Fibroblast of lung (primary cell): ENCODE data around the gene NHS.

ENCODE experiments used
- CTCF ChIP-seq, 2 donors: IDR thresholded peaks in 1 of 2; conservative IDR thresholded peaks in 1 of 2; 1 replicate in 1 of 2; 2 replicates in 1 of 2; pipeline ENCODE4 v1.5.1; 2011 to 2012; ENCODE audit warnings: low read length in 2 of 2, control low read depth in 1 of 2, inconsistent platforms in 1 of 2, low read depth in 1 of 2, mild to moderate bottlenecking in 1 of 2
- EZH2 ChIP-seq: IDR thresholded peaks from 2 replicates; pipeline ENCODE4 v1.5.1; 2012; ENCODE audit warnings: low read length, control low read depth, mild to moderate bottlenecking; ENCODE audit errors: missing control alignments

GRCh38 chrX:17629519-17629918 is 254.5 kb downstream of the NHS start:
- no peak for TF ChIP-seq CTCF (conservative IDR thresholded peaks at IDR 0.05 in 1 of 2, IDR thresholded peaks at IDR 0.05 in 1 of 2; ENCODE audit: low read depth in 1 of 2, low read length in 2 of 2)
- no peak for TF ChIP-seq EZH2
